PC-9 (cell line): ENCODE data around the gene PALMD. TPM values are rescaled to one million over a fixed set of nuclear protein-coding genes. Genes with fewer than 3 reads are reported as not detected.

Source experiments
- BruUV-seq: library from RNA; stranded (reverse); fragments of 400-500 nt; replicated peaks from 2 replicates; lab custom pipeline; 2021; lab: Mats Ljungman, UMichigan
- CTCF ChIA-PET: fragments of 300-600 bp; sonication (Branson Sonifier 250); formaldehyde crosslinking; loops from one replicate; lab custom pipeline; 2022; ENCODE audit warnings: antibody characterized with exemption; lab: Charles Lee
- POLR2A ChIA-PET: fragments of 300-600 bp; sonication (Branson Sonifier 250); formaldehyde crosslinking; loops from one replicate; lab custom pipeline; 2022; ENCODE audit warnings: antibody characterized with exemption; ENCODE audit not compliant: unreplicated experiment; lab: Charles Lee
- DNase-seq, 2 experiments: peaks; one replicate each; pipeline versions ENCODE4 v3.0.0 to v3.0.0-alpha.2; 2015 to 2022; ENCODE audit warnings: mixed read lengths in 1 of 2
- H2AFZ ChIP-seq: fragments of 200-600 bp; sonication (generic); 2 replicates; pipeline ENCODE4 v1.8.1; 2017; ENCODE audit warnings: antibody characterized with exemption
- H3F3A ChIP-seq: fragments of 200-600 bp; sonication (generic); 2 replicates; pipeline ENCODE4 v1.8.1; 2017; ENCODE audit warnings: antibody characterized with exemption, mild to moderate bottlenecking, low read depth; ENCODE audit not compliant: insufficient read depth
- H3K27ac ChIP-seq: fragments of 200-600 bp; sonication (generic); 2 replicates; pipeline ENCODE4 v1.6.1; 2016; ENCODE audit warnings: mixed run types
- H3K27me3 ChIP-seq: fragments of 200-600 bp; sonication (generic); 2 replicates; pipeline ENCODE4 v1.6.1; 2016; ENCODE audit warnings: low read depth, mixed run types; ENCODE audit not compliant: insufficient read depth
- H3K36me3 ChIP-seq: fragments of 200-600 bp; sonication (generic); 2 replicates; pipeline ENCODE4 v1.6.1; 2016; ENCODE audit warnings: low read depth, mixed run types
- H3K4me1 ChIP-seq: fragments of 200-600 bp; sonication (generic); replicated peaks from 2 replicates; pipeline ENCODE4 v1.6.1; 2016; ENCODE audit warnings: mixed run types; ENCODE audit not compliant: insufficient read depth
- H3K4me2 ChIP-seq: fragments of 200-600 bp; sonication (generic); 2 replicates; pipeline ENCODE4 v1.6.1; 2017; ENCODE audit warnings: mixed run types
- H3K4me3 ChIP-seq: fragments of 200-600 bp; sonication (generic); 2 replicates; pipeline ENCODE4 v1.6.1; 2016; ENCODE audit warnings: mixed run types
- H3K79me2 ChIP-seq: fragments of 200-600 bp; sonication (generic); 2 replicates; pipeline ENCODE4 v1.6.1; 2017; ENCODE audit warnings: low read depth, mixed run types
- H3K9me2 ChIP-seq: fragments of 200-600 bp; sonication (generic); 2 replicates; pipeline ENCODE4 v1.8.1; 2017; ENCODE audit warnings: mild to moderate bottlenecking; ENCODE audit not compliant: insufficient read depth
- H3K9me3 ChIP-seq: fragments of 200-600 bp; sonication (generic); 2 replicates; pipeline ENCODE4 v1.8.1; 2016; ENCODE audit warnings: low read depth; ENCODE audit not compliant: insufficient read depth
- H4K20me1 ChIP-seq: fragments of 200-600 bp; sonication (generic); 2 replicates; pipeline ENCODE4 v1.8.1; 2017; ENCODE audit not compliant: insufficient read depth
- CTCF ChIP-seq: fragments of 200-600 bp; sonication (generic); conservative IDR thresholded peaks from 2 replicates; pipeline ENCODE4 v1.6.1; 2017; ENCODE audit warnings: mixed run types, antibody characterized with exemption, mild to moderate bottlenecking, moderate library complexity
- EZH2 ChIP-seq: fragments of 200-600 bp; sonication (generic); IDR thresholded peaks from 2 replicates; pipeline ENCODE4 v1.8.0; 2017; ENCODE audit warnings: antibody characterized with exemption, low read depth
- intact Hi-C: fragments of 100-400 bp; cut with micrococcal nuclease; formaldehyde crosslinking; loops from one replicate; pipeline ENCODE4 v1.10.0; 2022; ENCODE audit not compliant: unreplicated experiment
- total RNA-seq: library from RNA; stranded (reverse); gene quantifications from 2 replicates; pipeline ENCODE4 v1.2.3, GENCODE V29; 2021

PALMD gene
- total RNA-seq, 1 experiment from 2014 or later: 0.68 TPM

- Histone ChIP-seq H3K27ac (no peak overlapping the region), H3K4me2 (no peak overlapping the region), H3K79me2 (no peaks in the 10 kb centered on the region), H3K9me2 (no peaks in the 10 kb centered on the region), H3K4me1 (no peaks in the 10 kb centered on the region), H4K20me1 (no peaks in the 10 kb centered on the region), H3K9me3 (no peaks in the 10 kb centered on the region), H3K4me3 (no peak overlapping the region), H3K27me3 (no peaks in the 10 kb centered on the region), H2AFZ (no peak overlapping the region), H3F3A (no peaks in the 10 kb centered on the region), H3K36me3 (no peaks in the 10 kb centered on the region)
- CTCF ChIA-PET: no interaction called here
- POLR2A ChIA-PET: no interaction called here
- intact Hi-C loops: no loop called here
- no peak for DNase-seq
- BruUV-seq: no TSS peak
- no peak for TF ChIP-seq EZH2
- TF ChIP-seq CTCF: no peak
Measured at GRCh38 chr1:99696616-99697015, 50.7 kb downstream of the PALMD start.

DNA sequence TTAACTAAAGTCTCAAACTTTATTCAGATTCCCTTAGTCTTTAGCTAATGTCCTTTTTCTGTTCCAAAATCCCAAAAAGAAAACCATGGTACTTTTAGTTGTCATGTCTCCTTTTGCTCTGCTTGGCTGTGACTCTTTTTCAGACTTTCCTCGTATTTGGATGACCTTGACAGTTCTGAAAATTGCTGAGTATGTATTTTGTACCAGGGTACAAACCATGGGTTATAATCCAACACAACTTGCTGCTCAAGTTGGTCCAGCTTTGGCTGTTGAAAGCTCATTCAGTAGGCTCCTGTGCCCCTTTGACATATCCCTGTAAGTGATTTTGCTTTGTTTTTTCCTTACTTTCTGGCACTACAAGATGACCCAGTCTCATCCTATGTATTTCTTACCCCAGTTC is 51.7 kb downstream of the PALMD start:
- ChIA-PET CTCF (no interaction called here), POLR2A (no interaction called here)
- no peaks in the 10 kb centered on the region for H3K9me3 ChIP-seq
- no peaks in the 10 kb centered on the region for H3K36me3 ChIP-seq
- H3K27me3 ChIP-seq: no peaks in the 10 kb centered on the region
- no peaks in the 10 kb centered on the region for H4K20me1 ChIP-seq
- TF ChIP-seq EZH2 (no peak), CTCF (no peak)
- no peak overlapping the region for H3K4me3 ChIP-seq
- no peaks in the 10 kb centered on the region for H3K4me1 ChIP-seq
- H2AFZ ChIP-seq: no peak overlapping the region
- H3F3A ChIP-seq: no peaks in the 10 kb centered on the region
- no peak overlapping the region for H3K4me2 ChIP-seq
- no peaks in the 10 kb centered on the region for H3K9me2 ChIP-seq
- DNase-seq: no peak
- no peaks in the 10 kb centered on the region for H3K79me2 ChIP-seq
- intact Hi-C loops: no loop called here
- BruUV-seq: no TSS peak
- no peak overlapping the region for H3K27ac ChIP-seq

DNA sequence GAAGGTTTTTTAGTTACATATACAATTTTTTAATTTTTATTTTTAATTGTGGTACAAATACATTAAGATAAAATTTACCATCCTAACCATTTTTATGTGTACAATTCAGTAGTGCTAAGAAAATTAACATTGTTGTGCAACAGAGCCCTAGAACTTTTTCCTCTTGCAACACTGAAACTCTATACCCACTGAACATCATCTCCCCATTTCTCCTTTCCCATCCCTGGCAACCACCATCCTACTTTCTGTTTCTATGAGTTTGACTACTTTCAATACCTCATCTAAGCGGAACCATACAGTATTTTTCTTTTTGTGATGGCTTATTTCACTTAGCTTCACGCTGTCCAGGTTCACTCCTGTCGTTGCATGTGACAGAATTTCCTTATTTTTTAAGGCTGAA is 54.1 kb downstream of the PALMD start:
- Histone ChIP-seq H4K20me1 (no peaks in the 10 kb centered on the region), H3K27ac (no peak overlapping the region), H3K9me2 (no peaks in the 10 kb centered on the region), H2AFZ (no peak overlapping the region), H3K4me2 (no peak overlapping the region), H3K36me3 (no peaks in the 10 kb centered on the region), H3K4me3 (no peak overlapping the region), H3F3A (no peaks in the 10 kb centered on the region), H3K27me3 (no peaks in the 10 kb centered on the region), H3K9me3 (no peaks in the 10 kb centered on the region), H3K4me1 (no peaks in the 10 kb centered on the region), H3K79me2 (no peaks in the 10 kb centered on the region)
- TF ChIP-seq EZH2: no peak
- TF ChIP-seq CTCF: no peak
- no TSS peak for BruUV-seq
- POLR2A ChIA-PET: no interaction called here
- no peak for DNase-seq
- intact Hi-C loops: no loop called here
- CTCF ChIA-PET: no interaction called here
